Activated T-cell treated with anti-CD3 and anti-CD28 coated beads for 4 hours (primary cell): Measurements from ENCODE around the gene INSR.
"Not testable (repeated sequence)": the region's sequence is repeated elsewhere in the genome, so short reads cannot be mapped to it uniquely, and the experiment has no call there.

Experiments
- DNase-seq: peaks from one replicate; pipeline ENCODE4 v3.0.0-alpha.2; 2020

The INSR gene

GRCh38 chr19:7257148-7258040, 36.8 kb downstream of the INSR start:
- no peak for DNase-seq

GRCh38 chr19:7255631-7256030, 38.6 kb downstream of the INSR start:
- DNase-seq, result no peak

GRCh38 chr19:7255119-7255518, 39.1 kb downstream of the INSR start:
- no peak for DNase-seq

- no peak for DNase-seq
These were observed 39.6 kb downstream of the INSR start for GRCh38 chr19:7254590-7254989.

GRCh38 chr19:7252364-7252763, 41.9 kb downstream of the INSR start:
- no peak for DNase-seq

- no peak for DNase-seq
These were observed 42.7 kb downstream of the INSR start for GRCh38 chr19:7251494-7251893.

- no peak for DNase-seq
These were observed 43.3 kb downstream of the INSR start for GRCh38 chr19:7250951-7251350.

GRCh38 chr19:7250057-7250596, 44.1 kb downstream of the INSR start:
- no peak for DNase-seq

- DNase-seq, result no peak
These were observed 47.1 kb downstream of the INSR start for GRCh38 chr19:7247155-7247554.

- DNase-seq, result no peak
These were observed 47.6 kb downstream of the INSR start for GRCh38 chr19:7246601-7247000.

- DNase-seq, result no peak
These were observed 51.5 kb downstream of the INSR start for GRCh38 chr19:7242601-7243258.

- DNase-seq, result no peak
These were observed 56.2 kb downstream of the INSR start for GRCh38 chr19:7238051-7238450.

GRCh38 chr19:7236153-7236552, 58.1 kb downstream of the INSR start:
- DNase-seq, result no peak

- no peak for DNase-seq
These were observed 63.4 kb downstream of the INSR start for GRCh38 chr19:7230826-7231225.

- no peak for DNase-seq
These were observed 64.5 kb downstream of the INSR start for GRCh38 chr19:7229735-7230134.

- DNase-seq, result no peak
These were observed 65.2 kb downstream of the INSR start for GRCh38 chr19:7228935-7229541.

- DNase-seq, result no peak
These were observed 66.5 kb downstream of the INSR start for GRCh38 chr19:7227735-7228134.

- not testable (repeated sequence) for DNase-seq
These were observed 67.1 kb downstream of the INSR start for GRCh38 chr19:7227149-7227548.

- no peak for DNase-seq
These were observed 67.5 kb downstream of the INSR start for GRCh38 chr19:7226739-7227138.

- no peak for DNase-seq
These were observed 68.5 kb downstream of the INSR start for GRCh38 chr19:7225741-7226140.

GRCh38 chr19:7224995-7225394, 69.2 kb downstream of the INSR start:
- no peak for DNase-seq

GRCh38 chr19:7224209-7224686, 70.0 kb downstream of the INSR start:
- no peak for DNase-seq

- no peak for DNase-seq
These were observed 70.8 kb downstream of the INSR start for GRCh38 chr19:7223429-7223828.

- no peak for DNase-seq
These were observed 75.2 kb downstream of the INSR start for GRCh38 chr19:7219056-7219455.
